ENCODE results near the gene MDFI. TPM values are rescaled to one million over a fixed set of nuclear protein-coding genes. Genes with fewer than 3 reads are reported as not detected.

The MDFI gene
- polyA plus RNA-seq, 3 donors, result 30.6 to 65.1 (median 43.2) TPM

DNA sequence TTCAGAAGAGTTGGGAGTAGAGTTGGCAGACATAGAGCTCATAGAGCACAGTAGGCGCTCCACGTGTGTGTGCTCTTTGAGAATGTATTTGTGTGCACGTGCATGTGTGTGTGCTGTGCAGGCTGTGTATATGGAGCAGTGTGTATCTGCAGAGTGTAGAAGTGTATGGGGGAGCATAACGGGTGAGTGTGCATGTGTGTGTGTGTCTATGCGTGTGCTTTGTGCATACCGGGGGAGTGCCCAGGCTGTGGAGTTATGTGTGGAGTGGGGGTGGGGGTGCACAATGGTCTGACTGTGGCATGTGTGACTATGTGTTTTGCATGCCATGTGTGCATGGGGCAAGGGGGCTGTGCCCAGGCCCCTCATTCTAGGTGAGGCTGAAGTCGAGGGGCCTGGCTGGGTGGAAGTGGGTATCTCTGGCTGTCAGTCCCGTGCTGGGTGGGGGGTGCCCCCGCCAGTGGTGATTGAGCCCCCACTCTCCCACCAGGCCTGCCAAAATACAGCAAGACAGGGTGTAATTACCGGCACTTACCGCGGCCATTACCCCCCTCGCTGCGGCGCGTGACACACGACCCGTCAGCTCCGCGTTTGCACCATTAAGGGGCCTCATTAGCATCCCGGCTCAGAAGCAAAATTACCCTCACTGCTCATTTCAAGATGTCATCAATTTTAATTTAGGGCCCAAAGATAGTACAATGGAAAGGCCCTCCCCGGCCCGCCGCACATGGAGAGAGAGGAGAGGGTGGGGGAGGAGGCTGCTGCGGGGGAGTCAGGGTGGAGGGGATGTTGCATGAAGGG, 39.1 kb downstream of the MDFI start:
- no peak for DNase-seq (ENCODE audit: extremely low read depth in 1 of 11, low read depth in 9 of 11, low spot score in 4 of 11)

- DNase-seq (ENCODE audit: extremely low read depth in 1 of 11, low read depth in 9 of 11, low spot score in 4 of 11), result no peak
These were observed 40.3 kb downstream of the MDFI start for GRCh38 chr6:41678511-41679084.

DNA sequence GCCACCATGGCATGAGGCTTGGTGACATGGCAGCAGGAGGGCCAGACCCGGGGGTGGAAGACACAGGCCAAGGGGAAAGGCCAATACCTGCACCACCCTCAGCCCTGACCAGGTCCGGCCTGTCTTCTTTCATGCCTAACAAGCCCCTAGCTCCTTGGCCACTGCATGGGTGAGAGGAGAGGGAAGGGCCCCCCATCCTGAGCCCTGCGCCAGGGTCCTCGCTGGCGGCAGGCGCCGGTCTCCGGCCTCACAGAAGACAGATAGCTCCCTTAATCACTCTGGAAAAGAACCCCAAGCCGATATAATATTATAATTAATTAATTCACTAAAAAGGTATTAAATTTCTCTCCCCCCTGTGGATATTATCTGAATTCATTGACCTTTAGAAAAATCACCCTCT, 41.4 kb downstream of the MDFI start:
- DNase-seq (ENCODE audit: extremely low read depth in 1 of 11, low read depth in 9 of 11, low spot score in 4 of 11), result no peak

- DNase-seq (ENCODE audit: extremely low read depth in 1 of 11, low read depth in 9 of 11, low spot score in 4 of 11), result no peak
These were observed 42.1 kb downstream of the MDFI start for GRCh38 chr6:41680182-41680965.

DNA sequence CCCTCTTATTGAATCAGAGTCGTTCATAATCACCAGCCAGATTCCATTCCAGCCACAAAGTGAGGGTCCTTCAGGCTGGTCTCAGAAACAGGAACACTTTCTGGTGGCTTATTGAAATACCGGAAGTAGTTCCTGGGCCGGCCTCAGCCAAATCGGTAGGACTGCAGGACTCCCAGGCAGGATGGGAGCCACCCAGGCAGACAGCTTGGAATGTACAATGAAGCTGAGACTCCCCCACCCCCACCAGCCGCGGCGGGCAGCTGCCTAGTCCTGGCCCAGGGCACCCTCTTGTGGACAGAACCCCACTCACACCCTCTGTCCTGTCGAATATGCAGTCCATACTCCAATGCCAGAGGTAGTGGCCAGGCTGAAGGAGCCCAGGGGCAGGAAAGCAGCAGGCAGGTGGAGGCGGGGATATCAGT, 43.8 kb downstream of the MDFI start:
- DNase-seq (ENCODE audit: extremely low read depth in 1 of 11, low read depth in 9 of 11, low spot score in 4 of 11), result peak; percentile 73 to 91 (median 87)

DNA sequence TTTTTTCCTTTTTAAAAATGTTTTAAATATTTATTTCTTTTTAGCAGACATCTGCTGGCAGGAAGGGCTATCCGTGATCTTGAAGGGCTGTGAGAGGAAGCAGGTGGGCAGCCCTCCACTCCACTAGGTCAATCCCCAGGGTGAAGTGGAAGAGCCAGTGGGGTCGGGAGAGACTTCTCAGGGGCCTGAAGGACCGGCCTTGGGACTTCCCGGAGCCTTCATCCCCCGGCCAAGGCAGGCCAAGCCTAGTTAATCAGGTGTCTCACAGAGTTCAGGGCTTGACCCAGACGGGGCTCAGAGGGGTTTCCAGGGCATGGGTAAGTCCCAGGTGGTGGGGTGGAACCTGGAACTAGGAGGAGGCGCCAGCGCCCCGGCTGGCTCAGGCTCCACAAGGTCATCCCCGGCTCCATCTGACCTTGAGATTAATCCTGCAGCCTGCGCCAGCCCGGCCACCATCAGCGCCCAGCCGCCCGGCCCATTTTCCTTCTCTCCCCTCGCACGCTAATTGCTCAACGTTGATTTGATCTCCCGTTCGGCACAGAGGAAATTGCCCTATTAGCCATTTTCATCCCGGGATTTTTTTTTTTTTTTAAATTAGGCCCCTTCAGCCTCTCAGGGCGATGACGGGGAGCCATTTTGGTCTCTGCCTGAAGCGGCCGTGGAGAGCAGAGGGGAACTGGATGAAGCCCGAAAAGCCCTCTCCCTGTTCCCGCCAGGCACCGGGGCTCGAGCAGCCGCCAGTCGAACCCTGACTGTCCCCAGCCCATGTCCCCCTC, 44.4 kb downstream of the MDFI start:
- DNase-seq (ENCODE audit: extremely low read depth in 1 of 11, low read depth in 9 of 11, low spot score in 4 of 11), result no peak

GRCh38 chr6:41683273-41683522, 44.9 kb downstream of the MDFI start:
- DNase-seq (ENCODE audit: extremely low read depth in 1 of 11, low read depth in 9 of 11, low spot score in 4 of 11), result no peak

DNA sequence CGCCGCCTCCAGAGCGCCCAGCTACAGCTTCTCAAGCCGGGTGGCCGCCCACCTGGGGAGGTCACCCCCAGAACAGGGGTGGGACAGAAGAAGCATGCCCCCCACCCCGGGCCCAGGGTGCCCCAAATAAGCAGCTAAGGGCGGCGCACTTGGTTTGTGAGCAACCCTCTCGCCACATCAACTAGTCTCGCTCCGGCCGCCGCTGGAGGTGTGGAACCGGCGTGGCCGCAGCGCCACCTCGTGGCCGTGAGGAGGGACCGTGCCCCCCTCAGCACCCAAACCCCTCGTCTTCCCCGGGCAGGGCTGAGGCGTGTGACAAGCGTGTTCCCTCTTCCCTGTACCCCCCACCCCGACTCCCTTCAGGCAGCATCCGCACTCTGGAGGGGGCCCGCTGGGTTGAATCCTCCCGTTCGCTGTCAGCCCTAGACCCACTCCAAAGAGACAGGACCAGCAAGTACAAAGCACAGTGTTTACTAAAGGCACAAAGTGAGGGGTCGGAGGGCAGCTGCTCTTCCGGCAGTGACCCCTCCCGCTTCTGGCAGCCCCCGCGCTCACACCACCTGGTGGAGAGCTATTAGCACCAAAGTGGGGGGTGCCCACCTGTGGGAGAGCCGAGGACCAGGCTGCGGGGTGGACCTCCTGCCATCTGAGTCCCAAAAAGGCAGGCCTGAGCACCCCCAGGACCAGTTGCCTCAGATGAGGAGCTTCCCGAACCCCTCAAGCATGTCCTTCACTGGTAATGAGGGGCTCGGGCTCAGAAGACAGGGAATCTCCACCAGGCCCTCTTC, 45.4 kb downstream of the MDFI start:
- DNase-seq (ENCODE audit: extremely low read depth in 1 of 11, low read depth in 9 of 11, low spot score in 4 of 11), result peak in 10 of 11 donors; percentile 59 to 78 (median 70)

DNA sequence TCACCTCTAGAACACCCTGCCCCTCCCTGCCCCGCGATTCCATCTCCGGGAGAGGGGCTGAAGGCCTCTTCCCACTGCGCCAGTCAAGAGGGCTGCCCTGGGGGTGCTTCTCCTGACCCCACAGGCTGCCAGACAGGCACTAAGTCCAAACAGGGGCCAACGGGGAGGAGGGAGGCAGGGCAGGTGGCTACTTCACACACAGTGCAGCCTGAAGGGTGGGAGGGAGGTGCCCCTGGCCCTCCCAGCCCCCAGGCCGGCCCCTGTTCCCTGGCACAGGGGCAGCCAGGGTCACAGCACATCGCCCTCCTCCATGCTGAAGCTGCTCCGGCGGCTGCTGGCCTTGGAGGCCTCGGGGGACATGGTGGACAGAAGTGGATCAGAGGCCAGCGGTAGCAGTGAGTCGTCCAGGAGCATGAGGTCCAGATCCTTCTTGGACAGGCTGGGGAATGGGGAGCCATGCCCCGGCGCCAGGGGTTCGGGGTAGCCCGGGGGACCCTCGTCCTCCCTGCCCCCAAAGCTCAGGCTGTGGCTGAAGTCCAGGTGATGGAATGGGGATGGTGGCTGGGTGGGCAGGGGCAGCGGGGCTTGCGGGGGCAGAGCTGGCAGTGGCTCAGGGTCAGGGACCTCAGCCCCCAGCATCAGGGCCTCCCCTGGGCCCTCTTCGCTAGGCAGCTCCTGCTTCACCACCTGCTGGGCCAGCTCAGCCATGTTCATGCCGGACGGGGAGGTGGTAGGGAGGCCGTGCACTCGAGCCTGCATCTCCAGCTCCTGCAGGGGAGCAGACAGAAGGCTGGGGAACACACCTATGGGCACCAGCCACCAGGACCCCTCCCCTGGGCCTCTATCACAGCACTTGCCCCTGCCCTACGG, 46.3 kb downstream of the MDFI start:
- DNase-seq (ENCODE audit: extremely low read depth in 1 of 11, low read depth in 9 of 11, low spot score in 4 of 11), result no peak

DNA sequence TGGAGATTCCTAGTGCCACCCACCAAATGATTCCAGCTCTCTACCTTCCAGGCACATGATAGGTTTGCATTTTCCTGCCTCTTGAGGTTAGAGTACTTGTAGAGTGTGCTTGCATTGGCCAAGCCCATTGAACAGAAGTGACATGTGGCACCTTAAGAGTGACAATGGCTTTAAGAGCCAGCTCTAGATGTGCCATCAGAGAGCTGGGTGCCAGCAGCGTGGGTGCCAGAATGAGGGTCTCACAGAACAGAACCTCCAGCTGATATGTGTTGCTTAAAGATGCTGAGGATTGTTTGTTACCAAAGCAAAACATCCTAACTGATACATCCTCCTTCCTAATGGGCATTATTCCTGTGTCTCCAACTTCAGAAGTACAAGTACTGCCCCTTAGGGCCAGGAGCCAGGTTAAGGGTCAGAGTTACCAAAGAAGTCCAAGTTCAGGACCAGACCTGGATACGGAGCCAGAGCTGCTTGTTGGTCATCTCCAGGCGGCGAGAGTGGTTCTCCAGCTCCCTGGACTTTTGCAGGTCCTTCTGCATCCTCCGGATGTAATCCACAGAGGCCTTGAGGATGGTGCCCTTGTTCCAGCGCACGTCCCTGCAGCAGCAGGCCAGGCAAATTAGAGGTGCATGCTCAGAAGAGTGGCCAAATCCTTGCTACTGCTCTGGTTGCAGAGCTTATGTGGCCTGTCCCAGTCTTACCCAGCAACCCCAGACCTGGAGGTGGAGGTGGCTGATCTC, 47.5 kb downstream of the MDFI start:
- no peak for DNase-seq (ENCODE audit: extremely low read depth in 1 of 11, low read depth in 9 of 11, low spot score in 4 of 11)

DNA sequence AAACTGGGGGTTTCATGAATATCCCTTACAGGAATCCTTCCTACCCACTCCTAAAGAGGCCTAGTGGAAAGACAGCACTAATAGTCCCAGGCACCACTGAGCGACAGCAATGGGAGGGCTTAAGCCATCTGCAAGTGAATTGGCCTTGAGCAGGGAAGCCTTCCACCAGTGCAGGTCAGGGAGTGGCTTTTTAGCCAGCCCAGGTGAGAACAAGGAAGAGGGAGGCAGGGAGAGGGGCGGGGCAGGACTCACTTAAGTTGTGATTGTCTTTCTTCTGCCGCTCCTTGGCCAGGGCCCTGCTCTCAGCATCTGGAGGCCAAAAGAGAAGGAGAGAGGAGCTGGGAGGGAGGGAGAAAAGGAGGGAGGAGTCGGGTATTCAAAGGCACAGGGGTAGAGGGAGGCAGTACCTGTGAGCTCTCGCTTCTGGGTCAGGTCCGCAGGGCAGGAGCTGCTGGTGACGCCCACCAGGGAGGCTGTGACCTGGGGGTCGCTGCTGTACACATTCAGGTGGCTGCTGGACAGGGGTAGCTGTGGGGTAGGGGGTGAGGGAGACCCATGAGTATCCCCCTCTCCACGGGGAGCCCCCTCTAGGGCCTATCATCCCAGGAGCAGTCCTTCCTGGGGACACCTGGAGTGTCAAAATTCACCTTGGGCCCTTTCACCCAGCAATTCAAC, 49.4 kb downstream of the MDFI start:
- DNase-seq (ENCODE audit: extremely low read depth in 1 of 11, low read depth in 9 of 11, low spot score in 4 of 11), result no peak

DNA sequence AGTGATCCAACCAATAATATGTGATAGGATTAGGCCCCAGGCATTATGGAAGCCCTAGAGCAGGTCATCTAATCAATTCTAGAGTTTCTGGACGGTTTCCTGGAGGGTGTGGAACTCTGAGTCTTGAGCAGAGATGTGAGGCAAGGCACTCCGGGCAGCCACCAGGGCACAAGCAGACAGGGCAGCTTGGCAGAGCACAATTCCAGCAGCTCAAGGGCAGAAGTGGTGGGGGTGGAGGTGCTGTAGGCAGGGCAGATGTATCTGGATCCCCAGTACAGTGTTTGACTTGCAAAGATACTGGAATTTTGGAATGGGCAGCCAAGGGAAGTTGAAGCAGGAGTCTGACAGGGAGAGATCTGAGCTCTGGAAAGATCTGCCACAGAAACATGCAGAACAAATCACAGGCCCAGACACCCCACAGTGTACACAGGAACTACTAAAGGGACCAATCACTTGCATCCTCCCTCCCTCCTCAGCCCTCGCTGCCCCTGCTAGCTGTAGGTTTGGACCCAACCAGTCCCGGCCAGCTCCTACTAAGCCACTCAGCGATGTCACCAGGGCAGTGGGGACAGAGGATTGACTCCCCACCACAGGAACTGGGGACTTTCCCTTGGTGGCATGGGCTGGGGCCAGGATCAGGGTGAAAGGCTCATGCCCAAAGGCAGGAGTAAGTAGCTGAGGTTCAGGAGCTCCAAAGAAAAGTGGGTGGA, 50.1 kb downstream of the MDFI start:
- no peak for DNase-seq (ENCODE audit: extremely low read depth in 1 of 11, low read depth in 9 of 11, low spot score in 4 of 11)

- DNase-seq (ENCODE audit: extremely low read depth in 1 of 11, low read depth in 9 of 11, low spot score in 4 of 11), result no peak
These were observed 51.1 kb downstream of the MDFI start for GRCh38 chr6:41689171-41690008.

- DNase-seq (ENCODE audit: extremely low read depth in 1 of 11, low read depth in 9 of 11, low spot score in 4 of 11), result no peak
These were observed 52.5 kb downstream of the MDFI start for GRCh38 chr6:41690541-41691330.

Measured in renal cortex interstitium (tissue), 11 donors.